GM23248 (cell line): ENCODE results near the gene C17orf100. TPM values are rescaled to one million over a fixed set of nuclear protein-coding genes. Genes with fewer than 3 reads are reported as not detected.
"Not testable (repeated sequence)": the region's sequence is repeated elsewhere in the genome, so short reads cannot be mapped to it uniquely, and the experiment has no call there.

Experiments used
- DNase-seq: peaks from one replicate; pipeline ENCODE4 v3.0.0-alpha.2; 2015
- H2AFZ ChIP-seq: fragments of 200-600 bp; sonication (generic); 2 replicates; pipeline ENCODE4 v1.6.1; 2016; ENCODE audit warnings: antibody characterized with exemption
- H3F3A ChIP-seq: fragments of 200-600 bp; sonication (generic); 2 replicates; pipeline ENCODE4 v1.6.1; 2016; ENCODE audit warnings: mild to moderate bottlenecking, antibody characterized with exemption, mixed run types; ENCODE audit not compliant: insufficient read depth
- H3K27ac ChIP-seq: fragments of 200-600 bp; sonication (generic); 2 replicates; pipeline ENCODE4 v1.5.1; 2016; ENCODE audit warnings: mild to moderate bottlenecking
- H3K27me3 ChIP-seq: fragments of 200-600 bp; sonication (generic); replicated peaks from 2 replicates; pipeline ENCODE4 v1.6.1; 2016; ENCODE audit warnings: mild to moderate bottlenecking; ENCODE audit not compliant: insufficient read depth
- H3K36me3 ChIP-seq: fragments of 200-600 bp; sonication (generic); 2 replicates; pipeline ENCODE4 v1.6.1; 2016; ENCODE audit warnings: low read depth, mild to moderate bottlenecking
- H3K4me1 ChIP-seq: fragments of 200-600 bp; sonication (generic); 2 replicates; pipeline ENCODE4 v1.6.1; 2016; ENCODE audit warnings: mild to moderate bottlenecking; ENCODE audit not compliant: insufficient read depth
- H3K4me2 ChIP-seq: fragments of 200-600 bp; sonication (generic); one replicate; pipeline ENCODE4 v1.6.1; 2016; ENCODE audit warnings: mild to moderate bottlenecking; ENCODE audit not compliant: unreplicated experiment
- H3K4me3 ChIP-seq: fragments of 200-600 bp; sonication (generic); 2 replicates; pipeline ENCODE4 v1.5.1; 2016; ENCODE audit warnings: mild to moderate bottlenecking
- H3K79me2 ChIP-seq: fragments of 200-600 bp; sonication (generic); 2 replicates; pipeline ENCODE4 v1.6.1; 2016; ENCODE audit warnings: mild to moderate bottlenecking; ENCODE audit not compliant: insufficient read depth
- H3K9ac ChIP-seq: fragments of 200-600 bp; sonication (generic); 2 replicates; pipeline ENCODE4 v1.6.1; 2016; ENCODE audit warnings: mild to moderate bottlenecking
- H3K9me2 ChIP-seq: fragments of 200-600 bp; sonication (generic); 2 replicates; pipeline ENCODE4 v1.6.1; 2016; ENCODE audit warnings: mixed run types, mild to moderate bottlenecking, moderate library complexity; ENCODE audit not compliant: insufficient read depth
- H3K9me3 ChIP-seq: fragments of 200-600 bp; sonication (generic); one replicate; pipeline ENCODE4 v1.6.1; 2017; ENCODE audit warnings: low read depth
- H4K20me1 ChIP-seq: fragments of 200-600 bp; sonication (generic); 2 replicates; pipeline ENCODE4 v1.6.0; 2016; ENCODE audit not compliant: insufficient read depth
- EZH2 ChIP-seq: fragments of 200-600 bp; sonication (generic); IDR thresholded peaks from 2 replicates; pipeline ENCODE4 v1.6.1; 2018; ENCODE audit warnings: antibody characterized with exemption, mild to moderate bottlenecking; ENCODE audit not compliant: insufficient read depth, poor library complexity, severe bottlenecking
- EZH2phosphoT487 ChIP-seq: fragments of 200-600 bp; sonication (generic); IDR thresholded peaks from 2 replicates; pipeline ENCODE4 v1.6.1; 2018; ENCODE audit warnings: antibody characterized with exemption, moderate library complexity, mild to moderate bottlenecking, low read depth; ENCODE audit not compliant: insufficient read depth
- WGBS, 2 experiments: methylation state at CpG; one replicate each; pipeline ENCODE4 v1.1.6; 2015 to 2017; ENCODE audit warnings: low lambda C conversion rate in 2 of 2, low coverage in 1 of 2; ENCODE audit errors: missing lambda C conversion rate in 2 of 2; 5-methylcytosine and 5-hydroxymethylcytosine counted together
- in situ Hi-C: fragments of 300-500 bp; cut with MboI; formaldehyde crosslinking; loops from 2 replicates; pipeline ENCODE4 v1.15.0; 2020
- polyA plus RNA-seq: library from polyadenylated mRNA; unstranded; fragments of >200 nt; fragmentation: Nextera tagmentation; extraction: Ambion mirVana; gene quantifications from 2 replicates; pipeline ENCODE4 v1.2.1, GENCODE V29; 2016
- total RNA-seq: library from RNA; depleted of rRNA; stranded (reverse); fragments of >200 nt; shearing (Covaris generic); gene quantifications from 2 replicates; pipeline ENCODE4 v1.2.3, GENCODE V29; 2014

The C17orf100 gene
- total and polyA plus RNA-seq, 2 experiments from 2014 or later, result 0.86 to 5.2 TPM

DNA sequence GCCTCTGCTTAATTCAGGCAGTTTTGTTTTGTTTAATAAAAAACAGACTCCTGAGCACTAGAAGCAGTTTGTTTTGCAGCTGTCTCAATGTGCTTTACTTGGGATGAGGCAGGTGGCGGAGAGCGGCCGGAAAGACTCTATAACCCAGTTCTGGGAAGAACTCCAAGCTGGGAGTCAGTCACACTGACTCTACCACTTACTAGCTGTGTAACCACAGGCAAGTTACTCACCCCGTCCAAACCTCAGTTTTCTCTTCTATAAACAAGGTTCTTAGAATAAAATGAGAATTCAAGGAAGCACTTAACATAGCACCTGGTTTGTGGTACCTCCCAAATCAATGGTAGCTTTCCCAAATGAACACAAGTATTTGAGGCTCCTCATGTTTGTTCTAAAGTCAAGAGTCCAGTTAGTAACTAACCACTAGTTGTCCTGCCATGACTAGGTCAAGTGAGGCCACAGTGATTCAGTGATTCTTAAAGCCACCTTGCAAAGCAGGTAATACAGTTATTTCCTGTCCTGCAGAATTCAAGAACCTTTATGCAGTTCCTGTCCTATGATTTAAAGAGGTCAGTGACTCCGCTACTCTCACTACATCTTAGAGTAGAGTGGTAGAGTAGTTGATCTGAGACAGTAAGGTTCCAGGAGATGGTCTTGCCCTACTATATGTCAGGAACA, 8.0 kb upstream of the C17orf100 start:
- Histone ChIP-seq H4K20me1 (peaks cover 10% of the 10 kb centered on the region; the same call in 1 of the 2 replicates), H3F3A (peaks cover 48% of the 10 kb centered on the region), H3K79me2 (peaks cover 90% of the 10 kb centered on the region), H3K36me3 (peaks cover 32% of the 10 kb centered on the region; the same call in 1 of the 2 replicates), H3K4me3 (peak overlapping the region; percentile 91; the same call in 1 of the 2 replicates), H3K27ac (peak overlapping the region; percentile 36), H3K4me1 (peaks cover 36% of the 10 kb centered on the region), H3K9ac (no peak overlapping the region), H3K4me2 (peak overlapping the region; percentile 89), H3K9me3 (no peaks in the 10 kb centered on the region), H3K9me2 (no peaks in the 10 kb centered on the region), H2AFZ (no peak overlapping the region), H3K27me3 (no peaks in the 10 kb centered on the region)
- WGBS, 2 experiments, result 41 to 55% methylated on average over 5 of the region's 5 CpGs
- TF ChIP-seq EZH2phosphoT487 (no peak), EZH2 (no peak)
- peak; percentile 93 for DNase-seq
- in situ Hi-C loops, result no loop called here

DNA sequence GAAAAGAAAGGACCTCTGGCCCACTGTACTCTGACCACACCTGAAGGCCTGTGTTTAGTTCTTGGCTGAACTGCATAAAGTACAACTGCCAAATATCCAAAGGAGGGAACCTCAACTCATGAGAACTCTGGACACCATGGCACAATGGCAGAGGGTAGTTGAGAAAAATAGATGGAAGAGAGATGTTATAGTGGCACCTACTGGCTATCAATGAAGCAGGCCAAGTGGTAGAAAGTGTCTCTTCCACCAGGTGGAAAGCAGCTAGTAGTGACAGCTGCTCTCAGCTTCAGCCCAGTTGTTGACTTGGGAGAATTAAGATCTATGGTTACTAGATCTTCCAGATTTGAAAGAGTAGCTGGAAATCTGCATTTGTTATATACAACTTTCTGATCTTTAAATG, 3.4 kb upstream of the C17orf100 start:
- Histone ChIP-seq H3F3A (peaks cover 49% of the 10 kb centered on the region), H3K4me2 (no peak overlapping the region), H3K4me1 (peaks cover 43% of the 10 kb centered on the region), H3K27me3 (no peaks in the 10 kb centered on the region), H2AFZ (no peak overlapping the region), H3K27ac (no peak overlapping the region), H3K36me3 (peaks cover 38% of the 10 kb centered on the region; the same call in 1 of the 2 replicates), H3K4me3 (no peak overlapping the region), H3K9me3 (no peaks in the 10 kb centered on the region), H3K79me2 (peaks cover 72% of the 10 kb centered on the region), H3K9ac (no peak overlapping the region), H3K9me2 (no peaks in the 10 kb centered on the region), H4K20me1 (peaks cover 10% of the 10 kb centered on the region; the same call in 1 of the 2 replicates)
- TF ChIP-seq EZH2 (no peak), EZH2phosphoT487 (no peak)
- in situ Hi-C loops, result no loop called here
- peak; percentile 45 for DNase-seq

DNA sequence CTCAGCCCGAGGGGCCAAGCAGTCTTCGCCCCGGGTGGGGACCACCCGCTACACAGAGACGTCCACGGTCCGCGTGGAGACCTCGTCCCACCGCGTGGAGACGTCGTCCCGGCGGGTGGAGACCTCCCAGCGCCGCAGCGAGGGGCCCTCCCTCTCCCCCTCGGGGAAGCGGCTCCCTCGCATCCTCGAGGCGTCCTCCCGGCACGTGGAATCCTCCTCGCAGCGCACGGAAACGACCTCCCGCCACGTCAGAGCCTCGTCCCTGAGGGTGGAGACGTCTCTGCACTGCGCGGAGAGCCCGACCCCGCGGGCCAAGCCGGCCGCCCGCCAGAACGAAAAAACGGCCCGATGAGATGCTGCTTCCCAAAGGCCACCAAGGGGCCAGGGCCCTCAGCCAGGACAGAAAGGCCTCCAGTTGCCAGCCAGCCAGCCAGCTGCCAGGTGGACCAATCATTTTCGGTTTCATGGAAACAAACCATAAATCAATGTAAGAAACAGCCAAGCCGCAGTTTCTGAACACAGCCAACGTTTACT, 424 bp downstream of the C17orf100 start:
- Histone ChIP-seq H3K4me2 (peak overlapping the region; percentile 72), H3K4me1 (peaks cover 25% of the 10 kb centered on the region; the same call in 1 of the 2 replicates), H3K27ac (peak overlapping the region; percentile 32; the same call in 1 of the 2 replicates), H3F3A (peaks cover 22% of the 10 kb centered on the region), H3K79me2 (peaks cover 38% of the 10 kb centered on the region), H3K9me3 (no peaks in the 10 kb centered on the region), H3K36me3 (peaks cover 19% of the 10 kb centered on the region; the same call in 1 of the 2 replicates), H3K4me3 (peak overlapping the region; percentile 88), H3K9ac (peak overlapping the region; percentile 97), H4K20me1 (peaks cover 6% of the 10 kb centered on the region; the same call in 1 of the 2 replicates), H3K27me3 (peaks cover 12% of the 10 kb centered on the region), H2AFZ (peak overlapping the region; percentile 95), H3K9me2 (no peaks in the 10 kb centered on the region)
- peak; percentile 60 for DNase-seq
- TF ChIP-seq EZH2, result no peak
- no peak for TF ChIP-seq EZH2phosphoT487
- in situ Hi-C loops, result no loop called here
- WGBS, 2 experiments, result 5 to 7% methylated on average over 15 to 41 of the region's 47 CpGs

DNA sequence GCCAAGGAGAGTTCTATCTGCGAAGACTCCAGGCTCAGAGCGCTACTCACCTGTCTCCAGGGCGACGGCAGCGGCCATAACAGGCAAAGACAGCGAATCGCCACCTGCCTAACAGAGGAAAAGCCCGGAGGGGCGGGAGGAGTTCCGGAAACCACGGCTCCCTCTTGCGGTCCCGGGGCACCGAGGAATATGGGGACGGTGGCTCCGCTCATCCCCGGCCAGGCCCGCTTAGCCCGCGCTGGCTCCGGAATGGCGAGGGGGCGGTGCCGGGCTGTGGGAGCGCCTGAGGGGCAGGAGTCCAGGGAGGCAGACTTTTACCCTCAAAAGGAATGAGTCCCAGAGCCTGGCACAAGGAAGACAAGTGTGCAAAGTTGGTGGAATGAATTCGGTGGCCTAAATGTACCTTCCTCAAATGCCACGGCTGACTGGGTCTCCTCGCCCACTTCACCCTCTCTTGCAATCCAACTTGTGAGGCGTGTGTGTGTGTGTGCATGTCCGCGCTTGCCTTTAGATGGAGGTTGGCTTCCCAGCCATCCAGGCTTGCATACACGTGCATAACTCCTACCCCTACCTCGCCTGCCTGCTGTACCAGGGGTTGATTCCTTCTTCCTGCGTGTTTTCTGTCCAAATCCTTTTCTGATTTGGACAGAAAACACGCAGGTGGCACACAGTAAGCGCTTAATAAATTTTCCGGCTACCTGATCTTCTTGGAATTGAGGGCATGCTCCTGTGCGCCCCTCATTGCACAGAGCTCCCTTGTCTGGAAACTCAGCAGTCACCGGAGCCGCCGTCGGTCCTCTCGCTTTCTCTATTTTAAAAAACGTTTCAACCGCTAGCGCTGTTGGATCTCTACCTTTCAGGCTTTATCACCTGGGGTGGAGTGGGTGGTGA, 3.5 kb downstream of the C17orf100 start:
- no peak overlapping the region for H3K4me3 ChIP-seq
- no peak for DNase-seq
- no peaks in the 10 kb centered on the region for H3K9me3 ChIP-seq
- in situ Hi-C loops, result no loop called here
- H2AFZ ChIP-seq, result no peak overlapping the region
- peaks cover 21% of the 10 kb centered on the region for H3F3A ChIP-seq
- no peak overlapping the region for H3K27ac ChIP-seq
- H3K9ac ChIP-seq, result no peak overlapping the region
- peak overlapping the region; percentile 20 for H3K4me2 ChIP-seq
- peaks cover 20% of the 10 kb centered on the region for H3K27me3 ChIP-seq
- peaks cover 3% of the 10 kb centered on the region; the same call in 1 of the 2 replicates for H4K20me1 ChIP-seq
- peaks cover 18% of the 10 kb centered on the region; the same call in 1 of the 2 replicates for H3K4me1 ChIP-seq
- H3K79me2 ChIP-seq, result peaks cover 7% of the 10 kb centered on the region
- H3K36me3 ChIP-seq, result no peaks in the 10 kb centered on the region
- 24 to 25% methylated on average over 46 of the region's 46 CpGs for WGBS, 2 experiments
- TF ChIP-seq EZH2phosphoT487 (0 out of 2 replicates have a peak, but pooled peaks have one; percentile 43), EZH2 (peak; percentile 81)
- H3K9me2 ChIP-seq, result no peaks in the 10 kb centered on the region

DNA sequence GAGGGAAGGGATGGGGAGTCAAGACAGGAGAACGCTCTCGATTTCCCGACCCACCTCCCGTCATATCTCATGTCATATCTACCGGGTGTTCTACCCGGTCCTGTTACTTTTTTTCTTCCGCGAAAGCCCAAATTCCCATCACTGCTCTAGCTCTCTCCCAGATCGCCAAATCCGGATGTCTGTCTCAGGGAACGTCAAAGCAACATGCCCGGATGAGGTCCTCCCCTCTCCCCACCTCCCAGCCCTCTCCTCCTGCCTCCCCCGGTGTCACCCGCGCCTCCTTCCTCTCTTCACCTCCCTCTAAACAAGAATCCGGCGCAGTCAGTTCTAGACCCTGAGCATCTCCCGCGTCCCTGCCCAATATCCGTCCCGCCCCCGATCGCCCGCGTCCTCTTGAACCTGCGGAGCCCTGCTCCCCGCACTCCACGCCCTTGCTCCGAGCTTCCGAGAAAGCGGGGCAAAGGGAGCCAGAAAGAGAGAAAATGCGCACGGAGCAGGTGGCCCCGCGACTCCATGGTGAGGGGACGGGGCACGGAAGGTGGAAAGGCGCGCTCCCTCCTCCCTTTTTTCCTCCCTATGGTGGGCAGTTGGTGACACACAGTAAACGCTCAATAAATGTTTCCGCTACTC, 4.3 kb downstream of the C17orf100 start:
- H2AFZ ChIP-seq, in situ Hi-C loops, H3K9me3 ChIP-seq, DNase-seq, H3K9me2 ChIP-seq, H3K27ac ChIP-seq, H3K79me2 ChIP-seq, H3K36me3 ChIP-seq, H4K20me1 ChIP-seq, H3K9ac ChIP-seq: not testable (repeated sequence)
- WGBS, 2 experiments, result 1 to 4% methylated on average over 16 to 37 of the region's 41 CpGs
- Histone ChIP-seq H3K27me3 (peaks cover 27% of the 10 kb centered on the region), H3K4me1 (peaks cover 14% of the 10 kb centered on the region; the same call in 1 of the 2 replicates), H3K4me3 (peak overlapping the region; percentile 37), H3K4me2 (peak overlapping the region; percentile 20), H3F3A (peaks cover 15% of the 10 kb centered on the region; the same call in 1 of the 2 replicates)
